Mucosa of rectum (tissue), 2 donors: ENCODE data around the gene CMTM8.
"Not testable (repeated sequence)": the region's sequence is repeated elsewhere in the genome, so short reads cannot be mapped to it uniquely, and the experiment has no call there.

Source experiments
- H3K27ac ChIP-seq, 2 donors: one replicate each; pipeline ENCODE4 v1.7.0; 2013; ENCODE audit warnings: inconsistent platforms in 2 of 2, low read depth in 2 of 2, low read length in 2 of 2
- H3K27me3 ChIP-seq, 2 donors: one replicate each; pipeline ENCODE4 v1.7.0; 2013; ENCODE audit warnings: low read length in 2 of 2; ENCODE audit not compliant: control insufficient read depth in 2 of 2, insufficient read depth in 2 of 2
- H3K36me3 ChIP-seq, 2 donors: one replicate each; pipeline ENCODE4 v1.7.0; 2013; ENCODE audit warnings: low read length in 2 of 2; ENCODE audit not compliant: control insufficient read depth in 2 of 2, insufficient read depth in 2 of 2
- H3K4me1 ChIP-seq, 2 donors: one replicate each; pipeline ENCODE4 v1.7.0; 2013; ENCODE audit warnings: low read length in 2 of 2, mild to moderate bottlenecking in 1 of 2; ENCODE audit not compliant: control insufficient read depth in 2 of 2, insufficient read depth in 2 of 2
- H3K4me3 ChIP-seq, 2 donors: one replicate each; pipeline ENCODE4 v1.7.0; 2013; ENCODE audit warnings: low read length in 2 of 2
- H3K9ac ChIP-seq, 2 donors: one replicate each; pipeline ENCODE4 v1.7.0; 2013; ENCODE audit warnings: low read length in 2 of 2, low read depth in 1 of 2, mild to moderate bottlenecking in 1 of 2
- H3K9me3 ChIP-seq, 2 donors: one replicate each; pipeline ENCODE4 v1.7.0; 2013; ENCODE audit warnings: low read length in 2 of 2; ENCODE audit not compliant: control insufficient read depth in 2 of 2
- donor health status: healthy.
- donor health status: Normal muscosa, but diverticular disease.

CMTM8 gene, protein sequence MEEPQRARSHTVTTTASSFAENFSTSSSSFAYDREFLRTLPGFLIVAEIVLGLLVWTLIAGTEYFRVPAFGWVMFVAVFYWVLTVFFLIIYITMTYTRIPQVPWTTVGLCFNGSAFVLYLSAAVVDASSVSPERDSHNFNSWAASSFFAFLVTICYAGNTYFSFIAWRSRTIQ

DNA sequence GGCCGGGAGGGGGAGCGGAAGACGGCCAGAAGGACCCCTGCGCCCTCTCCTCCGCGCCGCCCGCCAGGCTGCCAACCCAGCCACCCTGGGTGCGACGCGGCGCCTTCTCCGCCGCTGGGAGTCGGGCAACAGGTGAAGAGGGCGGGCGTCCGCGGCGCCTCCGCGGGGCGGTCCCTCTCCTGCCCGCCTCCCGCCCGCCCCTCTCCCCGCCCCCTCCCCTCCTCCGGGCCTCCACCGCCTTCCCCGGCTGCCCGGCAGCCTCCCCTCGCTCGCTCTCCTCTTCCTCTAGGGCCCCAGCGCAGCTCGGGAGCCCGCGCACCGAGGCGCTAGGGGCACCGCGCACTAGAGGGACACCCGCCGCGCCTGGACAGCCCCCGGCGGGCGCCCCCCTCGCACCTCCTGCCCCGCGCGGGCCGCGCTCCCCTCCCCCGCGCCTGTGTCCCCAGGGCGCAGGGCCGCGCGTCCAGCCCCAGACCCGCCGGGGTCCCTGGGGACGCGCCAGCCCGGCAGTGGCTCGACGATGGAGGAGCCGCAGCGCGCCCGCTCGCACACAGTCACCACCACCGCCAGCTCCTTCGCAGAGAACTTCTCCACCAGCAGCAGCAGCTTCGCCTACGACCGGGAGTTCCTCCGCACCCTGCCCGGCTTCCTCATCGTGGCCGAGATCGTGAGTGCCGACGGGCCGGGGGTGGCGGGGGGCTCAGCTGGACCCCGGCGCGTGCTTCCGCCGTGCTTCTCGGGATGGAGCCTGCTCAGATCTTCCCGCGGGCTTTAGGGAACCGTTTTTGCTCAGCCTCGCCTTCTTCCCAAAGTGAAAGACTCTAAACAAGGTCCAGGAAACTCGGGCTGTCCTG is at the start of gene CMTM8:
Gene CMTM8, plus strand, starts transcription at position 228 of the 854 bp plus-strand sequence. Its CDS starts 293 bp downstream, at position 521.
- Histone ChIP-seq H3K4me1 (peaks cover 3 to 10% of the 10 kb centered on the region in 2 donors), H3K27me3 (peaks cover 0 to 3% of the 10 kb centered on the region in 2 donors), H3K36me3 (no peaks in the 10 kb centered on the region), H3K9ac (peak within 1 kb of the TSS; percentile 70 to 78), H3K4me3 (peak within 1 kb of the TSS; percentile 72 to 77), H3K9me3 (no peaks in the 10 kb centered on the region), H3K27ac (peak within 1 kb of the TSS; percentile 58 to 72)

DNA sequence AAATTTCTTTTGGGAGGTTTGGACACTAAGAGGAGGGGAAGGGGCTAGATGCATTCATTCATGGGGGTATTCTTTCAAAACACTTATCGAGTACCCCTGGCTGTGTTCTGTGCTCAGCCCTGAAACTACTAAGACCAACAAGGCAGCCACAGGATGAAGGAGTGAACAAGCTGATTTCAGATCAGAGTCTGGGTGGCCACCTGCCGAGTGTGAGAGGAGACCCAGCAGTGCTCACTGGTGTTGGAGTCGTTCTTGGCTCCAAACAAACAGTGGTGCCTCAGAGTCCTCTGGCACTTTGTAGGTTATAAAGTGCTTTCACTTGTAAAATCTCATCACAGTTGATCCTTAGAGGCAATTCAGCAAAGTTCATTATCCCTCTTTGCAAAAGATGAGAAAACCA is 48.8 kb upstream of the CMTM8 start:
- Histone ChIP-seq H3K27ac (no peak overlapping the region), H3K9ac (no peak overlapping the region), H3K9me3 (no peaks in the 10 kb centered on the region)

DNA sequence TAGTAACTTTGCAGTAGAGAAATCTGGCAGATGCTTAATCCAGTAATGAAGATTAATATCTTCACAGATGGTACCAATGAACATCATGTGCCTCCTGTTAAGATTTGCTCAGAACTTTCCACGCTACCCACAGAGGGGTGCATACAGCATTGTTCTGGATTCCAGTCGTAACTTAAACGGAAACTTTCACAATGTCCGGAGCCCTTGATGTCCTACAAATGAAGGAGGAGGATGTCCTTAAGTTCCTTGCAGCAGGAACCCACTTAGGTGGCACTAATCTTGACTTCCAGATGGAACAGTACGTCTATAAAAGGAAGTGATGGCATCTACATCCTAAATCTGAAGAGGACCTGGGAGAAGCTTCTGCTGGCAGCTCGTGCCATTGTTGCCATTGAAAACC is 47.9 kb upstream of the CMTM8 start:
- not testable (repeated sequence) for H3K4me1 ChIP-seq, H3K9me3 ChIP-seq, H3K36me3 ChIP-seq, H3K27me3 ChIP-seq, H3K4me3 ChIP-seq, H3K9ac ChIP-seq, H3K27ac ChIP-seq

More for the DNA sequence above, 48.8 kb upstream of the CMTM8 start:
- H3K27me3 ChIP-seq: no peaks in the 10 kb centered on the region
- no peaks in the 10 kb centered on the region for H3K4me1 ChIP-seq
- no peak overlapping the region for H3K4me3 ChIP-seq
- no peaks in the 10 kb centered on the region for H3K36me3 ChIP-seq

DNA sequence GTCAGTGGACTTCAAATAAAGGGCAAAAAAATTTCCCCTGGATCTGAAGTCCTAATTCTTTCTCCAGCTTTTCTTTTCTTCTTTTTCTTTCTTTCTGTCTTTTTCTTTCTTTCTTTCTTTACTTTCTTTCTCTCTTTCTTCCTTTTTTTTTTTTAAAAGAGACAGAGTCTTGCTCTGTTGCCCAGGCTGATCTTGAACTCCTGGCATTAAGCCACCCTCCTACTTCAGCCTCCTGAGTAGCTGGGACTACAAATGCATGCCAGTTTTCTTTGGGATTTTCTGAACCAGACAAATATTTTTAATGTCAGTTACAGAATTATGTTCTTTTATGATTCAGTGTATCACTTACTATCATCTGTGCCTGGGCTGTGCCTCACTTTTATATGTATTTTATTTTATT is 45.4 kb upstream of the CMTM8 start:
- Histone ChIP-seq H3K27me3 (no peaks in the 10 kb centered on the region), H3K9me3 (no peaks in the 10 kb centered on the region), H3K36me3 (no peaks in the 10 kb centered on the region), H3K4me1 (no peaks in the 10 kb centered on the region), H3K4me3 (no peak overlapping the region), H3K9ac (no peak overlapping the region), H3K27ac (no peak overlapping the region)

DNA sequence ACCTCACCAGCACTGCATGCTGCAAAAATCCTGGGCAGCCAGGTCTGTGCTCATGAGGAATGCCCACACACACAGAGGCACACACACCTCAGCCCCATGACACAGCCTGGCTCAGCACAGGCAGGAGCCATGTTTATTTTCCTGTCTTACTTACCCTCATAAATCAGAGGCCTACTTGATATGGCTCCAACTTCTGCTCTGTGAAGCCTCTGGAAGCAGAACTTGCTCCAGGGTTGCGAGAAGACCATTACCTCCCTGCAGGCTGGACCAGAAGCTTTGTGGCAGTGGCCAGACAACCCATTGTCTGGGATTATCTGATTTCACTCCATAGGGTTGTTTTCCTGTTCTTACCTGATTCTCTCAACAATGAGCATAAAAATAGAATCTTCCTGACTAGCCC is 43.8 kb upstream of the CMTM8 start:
- no peak overlapping the region for H3K27ac ChIP-seq

DNA sequence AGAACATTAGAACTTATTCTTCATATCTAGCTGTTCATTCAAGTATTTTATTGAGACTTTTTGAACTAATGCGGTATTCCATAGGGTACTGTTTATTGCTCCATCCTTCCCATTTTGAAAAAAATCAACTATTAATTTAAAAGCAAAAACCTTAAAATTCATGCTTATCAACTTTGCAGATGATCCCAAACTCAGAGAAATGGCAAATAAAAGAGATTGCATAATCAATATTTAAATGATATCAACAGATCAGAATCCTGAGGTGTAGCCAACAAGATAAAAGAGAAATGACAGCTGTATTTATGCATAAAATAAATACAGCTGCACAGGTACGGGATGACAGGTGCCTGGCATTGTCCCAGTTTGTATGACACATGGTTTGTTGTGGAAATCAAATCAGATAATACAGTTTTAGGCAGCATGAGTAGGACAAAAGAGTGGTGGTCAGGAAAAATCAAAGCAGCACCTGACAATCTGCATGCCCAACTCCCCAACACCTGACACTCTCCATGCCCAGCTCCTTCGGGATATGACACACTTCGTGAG is 42.4 kb upstream of the CMTM8 start:
- no peaks in the 10 kb centered on the region for H3K9me3 ChIP-seq
- no peaks in the 10 kb centered on the region for H3K27me3 ChIP-seq
- no peaks in the 10 kb centered on the region for H3K4me1 ChIP-seq
- H3K9ac ChIP-seq: no peak overlapping the region
- no peak overlapping the region for H3K27ac ChIP-seq
- no peaks in the 10 kb centered on the region for H3K36me3 ChIP-seq
- no peak overlapping the region for H3K4me3 ChIP-seq

More for the DNA sequence above, 43.8 kb upstream of the CMTM8 start:
- Histone ChIP-seq H3K27me3 (no peaks in the 10 kb centered on the region), H3K4me1 (no peaks in the 10 kb centered on the region), H3K4me3 (no peak overlapping the region), H3K36me3 (no peaks in the 10 kb centered on the region), H3K9me3 (no peaks in the 10 kb centered on the region), H3K9ac (no peak overlapping the region)

DNA sequence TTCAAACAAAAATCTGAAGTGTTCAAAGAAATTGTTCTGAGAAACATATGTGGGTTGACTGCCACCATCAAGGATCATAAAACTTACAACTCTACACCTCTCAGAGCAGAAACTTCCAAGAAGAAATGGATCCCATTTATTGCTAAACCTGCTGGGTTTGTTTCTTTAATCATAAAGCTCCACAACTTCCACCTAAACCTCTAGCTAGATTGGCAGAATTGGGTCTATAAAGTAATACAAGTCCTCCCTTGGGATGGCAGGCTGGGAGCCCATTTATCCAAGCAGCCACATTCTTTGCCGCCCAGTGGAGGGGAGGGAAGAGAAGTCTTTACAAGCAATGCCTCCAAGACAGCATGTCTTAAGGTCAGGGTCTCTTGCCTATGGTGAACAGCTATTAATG is 40.5 kb upstream of the CMTM8 start:
- Histone ChIP-seq H3K4me1 (no peaks in the 10 kb centered on the region), H3K9ac (no peak overlapping the region), H3K9me3 (no peaks in the 10 kb centered on the region), H3K36me3 (no peaks in the 10 kb centered on the region), H3K27me3 (no peaks in the 10 kb centered on the region), H3K4me3 (no peak overlapping the region), H3K27ac (no peak overlapping the region)

DNA sequence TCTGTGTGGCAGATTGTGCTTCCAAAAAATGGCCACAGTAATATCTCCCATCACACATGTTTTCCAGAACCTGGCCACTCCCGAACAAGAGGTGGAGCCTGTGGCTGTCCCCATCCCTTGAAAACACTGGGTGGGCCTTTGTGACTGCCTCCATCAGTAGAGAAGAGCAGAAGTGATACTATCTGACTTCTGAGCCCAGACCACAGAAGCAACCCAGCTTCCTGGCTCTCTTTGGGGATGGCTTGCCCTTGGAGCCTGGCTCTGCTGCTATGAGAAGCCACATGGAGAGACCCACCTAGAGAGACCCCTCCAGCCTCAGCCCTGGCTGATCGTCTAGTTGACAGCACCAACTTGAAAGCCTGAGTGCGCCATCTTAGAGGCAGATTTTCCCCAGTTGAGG is 39.8 kb upstream of the CMTM8 start:
- Histone ChIP-seq H3K36me3 (no peaks in the 10 kb centered on the region), H3K9ac (no peak overlapping the region), H3K4me3 (no peak overlapping the region), H3K27ac (no peak overlapping the region), H3K4me1 (no peaks in the 10 kb centered on the region), H3K9me3 (no peaks in the 10 kb centered on the region), H3K27me3 (no peaks in the 10 kb centered on the region)

DNA sequence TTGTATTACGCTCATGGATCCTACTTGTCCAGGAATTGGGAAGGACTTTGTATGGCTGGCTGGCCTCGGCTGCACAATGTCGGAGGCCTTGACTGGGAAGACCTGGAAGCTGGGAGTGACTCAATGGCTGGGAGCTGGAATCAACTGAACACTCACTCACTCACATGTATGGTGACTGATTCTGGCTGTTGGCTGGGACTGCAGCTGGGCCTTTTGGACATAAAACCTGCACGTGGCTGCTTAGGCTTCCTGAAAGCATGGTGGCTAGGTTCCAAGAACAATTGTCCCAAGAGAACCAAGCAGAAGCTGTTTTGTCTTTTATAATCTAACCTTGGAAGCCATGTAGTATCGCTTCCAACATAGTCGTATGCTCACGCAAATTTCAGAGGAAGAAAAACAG is 38.0 kb upstream of the CMTM8 start:
- Histone ChIP-seq H3K4me1 (no peaks in the 10 kb centered on the region), H3K4me3 (no peak overlapping the region), H3K9ac (no peak overlapping the region), H3K36me3 (no peaks in the 10 kb centered on the region), H3K27me3 (no peaks in the 10 kb centered on the region), H3K9me3 (no peaks in the 10 kb centered on the region), H3K27ac (no peak overlapping the region)

DNA sequence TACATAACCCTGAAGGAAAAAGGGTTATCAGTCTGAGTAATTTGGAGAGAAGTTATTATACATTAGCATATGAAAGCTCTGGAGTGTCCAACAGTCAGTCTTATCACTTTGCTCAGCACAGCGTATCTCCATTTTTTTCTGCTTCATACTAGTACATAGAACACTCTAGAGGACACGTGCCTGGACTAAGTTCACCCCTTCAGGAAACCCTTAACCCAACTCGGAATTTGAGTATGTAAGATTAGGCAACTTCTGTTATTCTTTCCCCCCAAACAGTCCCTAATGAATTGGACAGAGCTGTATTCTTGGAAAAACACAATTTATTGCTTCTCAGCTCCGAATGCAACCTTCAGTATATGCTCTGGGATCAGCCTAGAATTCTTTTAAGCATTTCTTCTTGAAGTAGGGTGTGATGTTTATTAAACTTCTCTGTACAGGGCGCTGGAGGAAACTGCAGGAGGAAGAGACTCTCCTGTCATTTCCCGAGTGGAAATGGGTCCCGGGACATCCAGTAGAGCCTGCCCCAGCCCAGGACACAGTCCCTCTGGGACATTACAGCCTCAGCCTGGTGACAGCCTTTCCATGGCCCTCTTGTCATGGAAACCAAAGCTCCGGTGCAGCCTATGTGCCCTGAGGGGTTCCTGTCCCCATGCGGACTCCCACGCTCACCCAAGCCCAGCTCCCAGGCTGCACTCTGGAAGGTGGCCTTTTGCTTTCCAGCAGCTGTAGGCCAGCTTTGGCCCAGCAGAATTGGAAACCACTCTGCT is 37.3 kb upstream of the CMTM8 start:
- no peak overlapping the region for H3K27ac ChIP-seq
- no peaks in the 10 kb centered on the region for H3K27me3 ChIP-seq
- no peaks in the 10 kb centered on the region for H3K4me1 ChIP-seq
- H3K36me3 ChIP-seq: no peaks in the 10 kb centered on the region
- no peak overlapping the region for H3K9ac ChIP-seq
- no peak overlapping the region for H3K4me3 ChIP-seq
- no peaks in the 10 kb centered on the region for H3K9me3 ChIP-seq
